ENCODE data around the gene OR5D16.
"Not testable (repeated sequence)": the region's sequence is repeated elsewhere in the genome, so short reads cannot be mapped to it uniquely, and the experiment has no call there.

Gene OR5D16

GRCh38 chr11:55826919-55827318 lies 11.6 kb upstream of the OR5D16 start, which contains the start of gene OR5L2:
Gene OR5L2, plus strand, starts transcription at chr11:55827219. Its CDS starts 0 bp downstream, at chr11:55827219.
- TF ChIP-seq CTCF (IDR thresholded peaks at IDR 0.05; ENCODE audit: control extremely low read depth, extremely low read depth, low read depth, missing control alignments): no peak
- ChIA-PET CTCF (no interaction called here), POLR2A (no interaction called here)
- no peak for DNase-seq (ENCODE audit: extremely low spot score)

GRCh38 chr11:55847453-55847852 lies 8.9 kb downstream of the OR5D16 start:
- no peak for TF ChIP-seq CTCF (IDR thresholded peaks at IDR 0.05; ENCODE audit: control extremely low read depth, extremely low read depth, low read depth, missing control alignments)
- POLR2A ChIA-PET: no interaction called here
- DNase-seq (ENCODE audit: extremely low spot score): no peak
- CTCF ChIA-PET: no interaction called here

- no peak for DNase-seq (ENCODE audit: extremely low spot score)
- POLR2A ChIA-PET: no interaction called here
- TF ChIP-seq CTCF (IDR thresholded peaks at IDR 0.05; ENCODE audit: control extremely low read depth, extremely low read depth, low read depth, missing control alignments): no peak
- CTCF ChIA-PET: no interaction called here
Observed at GRCh38 chr11:55849037-55849436, 10.5 kb downstream of the OR5D16 start.

- ChIA-PET POLR2A (no interaction called here), CTCF (no interaction called here)
- TF ChIP-seq CTCF (IDR thresholded peaks at IDR 0.05; ENCODE audit: control extremely low read depth, extremely low read depth, low read depth, missing control alignments): no peak
- no peak for DNase-seq (ENCODE audit: extremely low spot score)
Observed at GRCh38 chr11:55852141-55852540, 13.6 kb downstream of the OR5D16 start.

- CTCF ChIA-PET: interaction anchor here (1.0 kb wide), 1 partner anchor 14 kb away, joined by 3 read pairs; no protein-coding TSS in a partner anchor
- POLR2A ChIA-PET: no interaction called here
- no peak for TF ChIP-seq CTCF (IDR thresholded peaks at IDR 0.05; ENCODE audit: control extremely low read depth, extremely low read depth, low read depth, missing control alignments)
- DNase-seq (ENCODE audit: extremely low spot score): no peak
Observed at GRCh38 chr11:55854704-55855103, 16.2 kb downstream of the OR5D16 start.

- CTCF ChIA-PET; DNase-seq (ENCODE audit: extremely low spot score); POLR2A ChIA-PET: not testable (repeated sequence)
Observed at GRCh38 chr11:55867354-55867753, 28.8 kb downstream of the OR5D16 start.

- CTCF ChIA-PET, POLR2A ChIA-PET: not testable (repeated sequence)
Observed at GRCh38 chr11:55872731-55873130, 34.2 kb downstream of the OR5D16 start.

GRCh38 chr11:55873146-55873545 lies 34.6 kb downstream of the OR5D16 start:
- POLR2A ChIA-PET; CTCF ChIA-PET; DNase-seq (ENCODE audit: extremely low spot score): not testable (repeated sequence)

More at GRCh38 chr11:55872731-55873130, 34.2 kb downstream of the OR5D16 start:
- not testable (repeated sequence) for DNase-seq (ENCODE audit: extremely low spot score)

- POLR2A ChIA-PET; DNase-seq (ENCODE audit: extremely low spot score); CTCF ChIA-PET: not testable (repeated sequence)
Observed at GRCh38 chr11:55882997-55883396, 44.4 kb downstream of the OR5D16 start, which contains the start of gene TRIM51. Gene TRIM51, plus strand, starts transcription at chr11:55883297. Its CDS starts 2,132 bp downstream, at chr11:55885429.

GRCh38 chr11:55884995-55885394 lies 46.4 kb downstream of the OR5D16 start:
- DNase-seq (ENCODE audit: extremely low spot score); POLR2A ChIA-PET; CTCF ChIA-PET: not testable (repeated sequence)

GRCh38 chr11:55885481-55885880 lies 46.9 kb downstream of the OR5D16 start:
- CTCF ChIA-PET; DNase-seq (ENCODE audit: extremely low spot score); POLR2A ChIA-PET: not testable (repeated sequence)

Measured in GM10248 (cell line).